Gastroesophageal sphincter (tissue), 4 donors: Measurements from ENCODE around the gene CMTM5. TPM values are rescaled to one million over a fixed set of nuclear protein-coding genes. Genes with fewer than 3 reads are reported as not detected.
A peak's percentile ranks its signal among the peaks of the same experiment; 100 is the strongest.

Experiments used
- ATAC-seq: fragments of 150-250 bp; one replicate; pipeline ENCODE4 v1.9.1; 2016; ENCODE audit warnings: mild to moderate bottlenecking, moderate library complexity
- H3K27ac ChIP-seq, 4 donors: fragments of 200-600 bp; sonication (generic) in 3 of 4; 1 replicate in 3 of 4; 2 replicates in 1 of 4; pipeline ENCODE4 v1.5.1; 2016 to 2019
- H3K27me3 ChIP-seq: fragments of 200-600 bp; sonication (generic); one replicate; pipeline ENCODE4 v1.5.1; 2019
- H3K36me3 ChIP-seq, 2 donors: fragments of 200-600 bp; sonication (generic); one replicate each; pipeline ENCODE4 v1.5.1; 2019; ENCODE audit warnings: control low read depth in 1 of 2
- H3K4me1 ChIP-seq, 3 donors: fragments of 200-600 bp; sonication (generic); 1 replicate in 2 of 3; 2 replicates in 1 of 3; pipeline ENCODE4 v1.5.1; 2016 to 2019; ENCODE audit warnings: control low read depth in 2 of 3
- H3K4me3 ChIP-seq, 2 donors: fragments of 200-600 bp; sonication (generic); one replicate each; pipeline ENCODE4 v1.5.1; 2019; ENCODE audit warnings: mild to moderate bottlenecking in 1 of 2, moderate library complexity in 1 of 2
- H3K9me3 ChIP-seq, 3 donors: fragments of 200-600 bp; sonication (generic); one replicate each; pipeline ENCODE4 v1.5.1; 2017 to 2019; ENCODE audit warnings: control low read depth in 2 of 3
- CTCF ChIP-seq, 4 experiments: fragments of 200-600 bp in 2 of 4; fragments of 450-650 bp in 2 of 4; sonication (generic) in 1 of 4; IDR thresholded peaks; one replicate each; pipeline ENCODE4 v1.5.1; 2017 to 2019; ENCODE audit warnings: antibody characterized with exemption in 4 of 4, mild to moderate bottlenecking in 2 of 4, moderate library complexity in 2 of 4
- EP300 ChIP-seq: sonication (generic); formaldehyde crosslinking; IDR thresholded peaks from one replicate; pipeline ENCODE4 v1.6.1; 2017; ENCODE audit warnings: antibody characterized with exemption, mild to moderate bottlenecking
- POLR2A ChIP-seq, 2 donors: fragments of 450-650 bp; IDR thresholded peaks; one replicate each; pipeline ENCODE4 v1.6.1; 2017; ENCODE audit warnings: antibody characterized with exemption in 2 of 2, mild to moderate bottlenecking in 2 of 2, moderate library complexity in 1 of 2
- POLR2AphosphoS5 ChIP-seq: sonication (generic); formaldehyde crosslinking; IDR thresholded peaks from one replicate; pipeline ENCODE4 v1.6.1; 2017; ENCODE audit warnings: antibody characterized with exemption
- WGBS, 2 donors: methylation state at CpG; one replicate each; pipeline ENCODE4 v1.1.5; 2018; ENCODE audit warnings: low coverage in 1 of 2; 5-methylcytosine and 5-hydroxymethylcytosine counted together
- total RNA-seq, 4 donors: library from RNA; depleted of rRNA; stranded (reverse); fragments of >200 nt; gene quantifications; one replicate each; pipeline ENCODE4 v1.1.0, GENCODE V29; 2016

Gene CMTM5
- total RNA-seq, 4 donors from 2014 or later = 0.81 to 2.3 (median 1.2) TPM; not detected in 1

GRCh38 chr14:23365732-23366425, 11.0 kb upstream of the CMTM5 start:
- H3K27ac ChIP-seq = peak overlapping the region; percentile 93 to 97 (median 94)
- 0% methylated on average over 8 of the region's 51 CpGs; no CpG with 5 or more reads in 1 of the 2 donors for WGBS, 2 donors
- ATAC-seq = peak; percentile 78
- peak overlapping the region; percentile 51 to 70 for H3K4me3 ChIP-seq
- no peaks in the 10 kb centered on the region for H3K9me3 ChIP-seq
- peak; percentile 62 to 65 for TF ChIP-seq POLR2A (IDR thresholded peaks at IDR 0.05)
- TF ChIP-seq EP300 = no peak
- TF ChIP-seq CTCF (IDR thresholded peaks at IDR 0.05) = no peak
- TF ChIP-seq POLR2AphosphoS5 = peak; percentile 81
- peaks cover 5% of the 10 kb centered on the region for H3K27me3 ChIP-seq
- H3K36me3 ChIP-seq = no peaks in the 10 kb centered on the region
- H3K4me1 ChIP-seq = peaks cover 0 to 64% (median 16%) of the 10 kb centered on the region in 3 donors

- no peaks in the 10 kb centered on the region for H3K36me3 ChIP-seq
- ATAC-seq = peak; percentile 65
Measured at GRCh38 chr14:23366426-23366921, 10.4 kb upstream of the CMTM5 start.

GRCh38 chr14:23370221-23370620, 6.6 kb upstream of the CMTM5 start:
- WGBS, 2 donors = 60% methylated on average over 1 of the region's 1 CpG; no CpG with 5 or more reads in 1 of the 2 donors
- Histone ChIP-seq H3K9me3 (no peaks in the 10 kb centered on the region), H3K4me1 (peaks cover 0 to 22% (median 5%) of the 10 kb centered on the region in 3 donors), H3K27me3 (peaks cover 1% of the 10 kb centered on the region), H3K27ac (no peak overlapping the region), H3K4me3 (no peak overlapping the region), H3K36me3 (no peaks in the 10 kb centered on the region)
- TF ChIP-seq EP300 (no peak), POLR2A (IDR thresholded peaks at IDR 0.05) (no peak), POLR2AphosphoS5 (no peak), CTCF (IDR thresholded peaks at IDR 0.05) (no peak)
- no peak for ATAC-seq

More at GRCh38 chr14:23366426-23366921, 10.4 kb upstream of the CMTM5 start:
- H3K27ac ChIP-seq = peak overlapping the region; percentile 93 to 97 (median 94)
- no peaks in the 10 kb centered on the region for H3K9me3 ChIP-seq
- no CpG with 5 or more reads among the region's 34 CpGs for WGBS, 2 donors
- H3K4me3 ChIP-seq = peak overlapping the region; percentile 51 to 70
- peaks cover 0 to 58% (median 16%) of the 10 kb centered on the region in 3 donors for H3K4me1 ChIP-seq
- no peak for TF ChIP-seq CTCF (IDR thresholded peaks at IDR 0.05)
- TF ChIP-seq POLR2A (IDR thresholded peaks at IDR 0.05) = no peak
- TF ChIP-seq EP300 = no peak
- no peak for TF ChIP-seq POLR2AphosphoS5
- H3K27me3 ChIP-seq = peaks cover 5% of the 10 kb centered on the region

GRCh38 chr14:23371865-23372264, 5.0 kb upstream of the CMTM5 start:
- no peak for ATAC-seq
- H3K27ac ChIP-seq = no peak overlapping the region
- peaks cover 0 to 6% (median 0%) of the 10 kb centered on the region in 3 donors for H3K4me1 ChIP-seq
- WGBS, 2 donors = no CpG with 5 or more reads among the region's 1 CpG
- H3K36me3 ChIP-seq = no peaks in the 10 kb centered on the region
- H3K4me3 ChIP-seq = no peak overlapping the region
- TF ChIP-seq POLR2A (IDR thresholded peaks at IDR 0.05) = no peak
- TF ChIP-seq EP300 = no peak
- no peak for TF ChIP-seq CTCF (IDR thresholded peaks at IDR 0.05)
- TF ChIP-seq POLR2AphosphoS5 = no peak
- no peaks in the 10 kb centered on the region for H3K27me3 ChIP-seq
- H3K9me3 ChIP-seq = no peaks in the 10 kb centered on the region

GRCh38 chr14:23372509-23372908, 4.3 kb upstream of the CMTM5 start, which contains the start of gene IL25:
Gene IL25 (plus strand): TSS chr14:23372809.
- H3K27ac ChIP-seq = no peak within 1 kb of the TSS

More at GRCh38 chr14:23372509-23372908, 4.3 kb upstream of the CMTM5 start, which contains the start of gene IL25:
- no peak for ATAC-seq
- WGBS, 2 donors = 63 to 100% methylated on average over 1 to 2 of the region's 2 CpGs
- no peak within 1 kb of the TSS for H3K4me3 ChIP-seq
- H3K36me3 ChIP-seq = no peaks in the 10 kb centered on the region
- no peaks in the 10 kb centered on the region for H3K9me3 ChIP-seq
- no peaks in the 10 kb centered on the region for H3K27me3 ChIP-seq
- TF ChIP-seq EP300 (no peak), CTCF (IDR thresholded peaks at IDR 0.05) (no peak), POLR2AphosphoS5 (no peak), POLR2A (IDR thresholded peaks at IDR 0.05) (no peak)
- H3K4me1 ChIP-seq = no peaks in the 10 kb centered on the region
